K562 (cell line): Measurements from ENCODE around the gene RABGAP1. TPM values are rescaled to one million over a fixed set of nuclear protein-coding genes. Genes with fewer than 3 reads are reported as not detected.

Experiments
- AFF1 ChIP-seq, 2 experiments: fragments of 450-650 bp; IDR thresholded peaks; 2 replicates each; pipeline ENCODE4 v1.6.1; 2018; ENCODE audit warnings: mild to moderate bottlenecking in 2 of 2, low read depth in 1 of 2; ENCODE audit not compliant: partially characterized antibody in 2 of 2
- ATF1 ChIP-seq, 2 experiments: fragments of 450-650 bp in 1 of 2; IDR thresholded peaks; 2 replicates each; pipeline ENCODE4 v1.6.1; 2016; ENCODE audit warnings: missing compliant biosample characterization in 1 of 2, missing genetic modification characterization in 1 of 2
- BRD9 ChIP-seq: fragments of 450-650 bp; IDR thresholded peaks from 2 replicates; pipeline ENCODE4 v1.6.1; 2018; ENCODE audit warnings: low read depth; ENCODE audit not compliant: partially characterized antibody
- CEBPZ ChIP-seq: fragments of 150-350 bp; IDR thresholded peaks from 2 replicates; pipeline ENCODE4 v1.6.1; 2014; ENCODE audit warnings: low read depth, mild to moderate bottlenecking, low read length, borderline replicate concordance
- FOXP4 ChIP-seq: sonication (generic); formaldehyde crosslinking; IDR thresholded peaks from 2 replicates; pipeline ENCODE4 v1.8.0; 2022; ENCODE audit warnings: mild to moderate bottlenecking, missing genetic modification reagents, borderline replicate concordance
- GABPA ChIP-seq: fragments of 200-800 bp; sonication (Bioruptor generic); conservative IDR thresholded peaks from 2 replicates; pipeline ENCODE4 v1.6.1; 2016; ENCODE audit warnings: low read depth, missing genetic modification characterization, missing compliant biosample characterization
- KDM5B ChIP-seq: fragments of 200-600 bp; sonication (generic); IDR thresholded peaks from 2 replicates; pipeline ENCODE4 v1.6.1; 2012; ENCODE audit warnings: low read depth, mild to moderate bottlenecking, moderate library complexity, low read length, control low read depth, inconsistent platforms; ENCODE audit not compliant: insufficient replicate concordance
- MTA2 ChIP-seq: fragments of 450-650 bp; IDR thresholded peaks from 2 replicates; pipeline ENCODE4 v1.6.1; 2016; ENCODE audit warnings: low read depth
- PCBP2 ChIP-seq: fragments of 200-400 bp; formaldehyde crosslinking; IDR thresholded peaks from 2 replicates; pipeline ENCODE4 v1.6.1; 2018; ENCODE audit warnings: low read length, low read depth, mild to moderate bottlenecking, moderate library complexity; ENCODE audit not compliant: poor library complexity, severe bottlenecking
- RBM15 ChIP-seq: fragments of 200-400 bp; formaldehyde crosslinking; IDR thresholded peaks from 2 replicates; pipeline ENCODE4 v1.6.1; 2018; ENCODE audit warnings: mild to moderate bottlenecking, low read length, moderate library complexity; ENCODE audit not compliant: insufficient read depth
- RBM17 ChIP-seq: fragments of 200-400 bp; formaldehyde crosslinking; IDR thresholded peaks from 2 replicates; pipeline ENCODE4 v1.6.1; 2017; ENCODE audit warnings: low read depth, mild to moderate bottlenecking, low read length, borderline replicate concordance
- RHOXF2B ChIP-seq: fragments of 250-450 bp; sonication (Bioruptor Pico); conservative IDR thresholded peaks from 2 replicates; pipeline ENCODE4 v1.5.1; 2021
- TAF15 ChIP-seq: fragments of 200-400 bp; formaldehyde crosslinking; IDR thresholded peaks from 2 replicates; pipeline ENCODE4 v1.6.1; 2017; ENCODE audit warnings: mild to moderate bottlenecking, low read depth, low read length, moderate library complexity
- ZBTB8A ChIP-seq: fragments of 450-650 bp; IDR thresholded peaks from 2 replicates; pipeline ENCODE4 v1.6.1; 2018; ENCODE audit warnings: mild to moderate bottlenecking, moderate library complexity; ENCODE audit not compliant: partially characterized antibody
- ZEB2 ChIP-seq: fragments of 450-650 bp; IDR thresholded peaks from 2 replicates; pipeline ENCODE4 v1.6.1; 2016
- ZFPM2 ChIP-seq: fragments of 250-450 bp; sonication (Bioruptor Pico); IDR thresholded peaks from 2 replicates; pipeline ENCODE4 v1.5.1; 2022; ENCODE audit warnings: mild to moderate bottlenecking
- polyA plus RNA-seq, 8 experiments: library from polyadenylated mRNA; depleted of rRNA in 4 of 8; stranded (reverse) in 5 of 8; unstranded in 3 of 8; fragments of >200 nt; fragmentation: Nextera tagmentation in 2 of 8; fragmentation: Illumina TruSeq in 1 of 8; extraction: Ambion mirVana in 2 of 8; extraction: Trizol in 1 of 8; gene quantifications; 2 replicates each; pipeline versions ENCODE4 v1.2.1 to v1.2.3, GENCODE V29; 2011 to 2014; ENCODE audit warnings: inconsistent platforms in 1 of 8, missing spikeins in 1 of 8
- total RNA-seq, 7 experiments: library from RNA; depleted of rRNA in 6 of 7; stranded (reverse); fragments of >200 nt in 6 of 7; fragmentation: Illumina TruSeq in 2 of 7; extraction: Trizol in 2 of 7; gene quantifications; 2 replicates each; pipeline versions ENCODE4 v1.2.1 to v1.2.3, GENCODE V29; 2011 to 2021; ENCODE audit warnings: low replicate concordance in 1 of 7

The RABGAP1 gene
- total and polyA plus RNA-seq, 9 of the 15 experiments (the other 6 are each of a cell fraction or from before 2014, with no cell fraction given): 1.5 to 22.7 (median 13.1) TPM

GRCh38 chr9:122912964-122913673, 27.7 kb upstream of the RABGAP1 start, which contains the start of gene ZBTB6 (continued):
- TF ChIP-seq AFF1 (IDR thresholded peaks at IDR 0.05; ENCODE audit: low read depth in 1 of 2, partially characterized antibody in 2 of 2): peak in 1 of 2 experiments; percentile 36
- TF ChIP-seq FOXP4 (CRISPR knock-in tag): no peak
- TF ChIP-seq TAF15: no peak
- TF ChIP-seq CEBPZ: no peak
- TF ChIP-seq BRD9: peak; percentile 16
- TF ChIP-seq RBM15: no peak
- TF ChIP-seq ZFPM2 (CRISPR knock-in tag): no peak
- TF ChIP-seq KDM5B: peak; percentile 48
- TF ChIP-seq ATF1 (CRISPR knock-in tag; IDR thresholded peaks at IDR 0.05): no peak
- peak; percentile 52 for TF ChIP-seq ATF1 (tag; IDR thresholded peaks at IDR 0.05)
- peak; percentile 99 for TF ChIP-seq GABPA (tag)
- no peak for TF ChIP-seq RHOXF2B (CRISPR knock-in tag)
- peak; percentile 13; the same call in 1 of the 2 replicates for TF ChIP-seq ZEB2
- no peak for TF ChIP-seq RBM17
- TF ChIP-seq ZBTB8A: no peak
- TF ChIP-seq MTA2: peak; percentile 81
- no peak for TF ChIP-seq PCBP2
